ENCODE results near the gene TNNT1.

DNA sequence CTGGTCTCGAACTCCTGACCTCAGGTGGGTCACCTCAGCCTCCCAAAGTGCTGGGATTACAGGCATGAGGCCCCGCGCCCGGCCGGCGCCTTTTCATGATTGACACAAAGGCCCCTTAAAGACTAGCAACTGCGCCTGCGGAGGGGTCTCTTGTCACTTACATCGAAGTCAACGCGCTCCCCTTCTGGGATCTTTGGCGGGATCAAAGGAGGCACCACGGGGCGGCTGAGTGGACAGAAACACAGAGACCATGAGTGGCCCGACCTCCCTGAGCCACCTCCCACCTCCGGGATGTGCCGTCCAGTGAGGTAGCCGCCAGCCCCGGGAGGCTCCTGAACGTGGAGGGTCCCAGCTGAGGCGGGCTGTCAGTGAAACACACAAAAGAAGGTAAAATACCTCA is 7.3 kb downstream of the TNNT1 start:
- no peak for TF ChIP-seq CTCF (tag by site-specific recombination; IDR thresholded peaks at IDR 0.05)
- TF ChIP-seq ZBTB21 (tag by site-specific recombination; IDR thresholded peaks at IDR 0.05), result no peak
- no peak for TF ChIP-seq REPIN1 (tag by site-specific recombination; IDR thresholded peaks at IDR 0.05; ENCODE audit: low read depth)
- no peak for TF ChIP-seq TRIM28 (IDR thresholded peaks at IDR 0.05; ENCODE audit: borderline replicate concordance, low read length)
- TF ChIP-seq MZF1 (tag by site-specific recombination; IDR thresholded peaks at IDR 0.05; ENCODE audit: borderline replicate concordance), result no peak
- no peak for TF ChIP-seq ZBTB1 (tag by site-specific recombination; IDR thresholded peaks at IDR 0.05)
- TF ChIP-seq, protein P1, sequence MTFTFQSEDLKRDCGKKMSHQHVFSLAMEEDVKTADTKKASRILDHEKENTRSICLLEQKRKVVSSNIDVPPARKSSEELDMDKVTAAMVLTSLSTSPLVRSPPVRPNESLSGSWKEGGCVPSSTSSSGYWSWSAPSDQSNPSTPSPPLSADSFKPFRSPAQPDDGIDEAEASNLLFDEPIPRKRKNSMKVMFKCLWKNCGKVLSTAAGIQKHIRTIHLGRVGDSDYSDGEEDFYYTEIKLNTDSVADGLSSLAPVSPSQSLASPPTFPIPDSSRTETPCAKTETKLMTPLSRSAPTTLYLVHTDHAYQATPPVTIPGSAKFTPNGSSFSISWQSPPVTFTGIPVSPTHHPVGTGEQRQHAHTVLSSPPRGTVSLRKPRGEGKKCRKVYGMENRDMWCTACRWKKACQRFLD (tag by site-specific recombination; IDR thresholded peaks at IDR 0.05), result no peak
- TF ChIP-seq ZNF423 (tag by site-specific recombination; IDR thresholded peaks at IDR 0.05), result no peak
